H54 (cell line): Measurements from ENCODE around the gene APOC3.

ENCODE experiments used
- DNase-seq: peaks from one replicate; pipeline ENCODE4 v3.0.0; 2011; ENCODE audit warnings: low spot score, mixed read lengths; ENCODE audit not compliant: insufficient read length
- FAIRE-seq: peaks from 3 replicates; lab custom pipeline; 2011; peaks lifted over from hg19 to GRCh38; lab: Jason Lieb, UNC
- POLR2A ChIP-seq: IDR thresholded peaks from 2 replicates; pipeline ENCODE4 v1.6.1; 2011; ENCODE audit warnings: low read depth, mild to moderate bottlenecking, low read length

The APOC3 gene

DNA sequence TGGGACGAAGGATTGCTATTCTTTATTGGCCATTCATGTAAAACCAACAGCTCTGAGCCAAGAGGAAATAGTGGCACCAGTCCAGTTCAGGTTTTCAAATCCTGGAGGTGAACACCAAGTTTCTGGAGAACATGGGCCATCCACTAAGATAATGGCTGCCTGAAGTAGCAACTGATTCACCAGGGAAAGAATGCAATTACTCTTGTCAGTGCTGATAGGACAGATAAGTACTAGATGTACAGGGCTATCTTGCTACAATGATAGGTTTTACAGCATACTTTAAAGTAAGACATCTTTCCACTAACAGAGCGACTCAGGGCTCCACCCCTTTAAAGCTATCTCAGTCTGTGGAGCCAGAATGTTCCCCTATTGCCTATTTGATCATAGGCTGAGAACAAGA, 44.5 kb downstream of the APOC3 start:
- no peak for TF ChIP-seq POLR2A

DNA sequence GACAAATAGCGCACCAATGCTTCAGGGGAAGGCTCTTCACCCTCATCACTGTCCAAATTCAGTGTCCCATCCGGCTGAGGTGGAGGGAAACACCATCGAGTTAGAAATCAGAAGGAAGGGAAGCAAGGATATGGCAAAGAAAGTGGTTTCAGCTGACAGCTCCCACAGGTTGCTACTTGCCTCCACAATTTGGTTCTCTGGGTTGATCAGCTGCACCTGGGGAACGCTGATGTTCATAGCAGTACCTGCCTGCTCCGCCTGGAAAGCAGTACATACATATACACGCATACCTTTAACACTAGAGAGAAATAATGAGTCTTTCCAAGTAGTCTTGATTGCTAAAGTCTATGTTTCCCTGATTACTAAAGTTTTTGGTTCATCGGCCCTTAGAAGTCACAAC, 45.5 kb downstream of the APOC3 start:
- DNase-seq (no peak), FAIRE-seq (no peak)
- TF ChIP-seq POLR2A = no peak

More for the DNA sequence above, 44.5 kb downstream of the APOC3 start:
- DNase-seq (no peak), FAIRE-seq (no peak)

DNA sequence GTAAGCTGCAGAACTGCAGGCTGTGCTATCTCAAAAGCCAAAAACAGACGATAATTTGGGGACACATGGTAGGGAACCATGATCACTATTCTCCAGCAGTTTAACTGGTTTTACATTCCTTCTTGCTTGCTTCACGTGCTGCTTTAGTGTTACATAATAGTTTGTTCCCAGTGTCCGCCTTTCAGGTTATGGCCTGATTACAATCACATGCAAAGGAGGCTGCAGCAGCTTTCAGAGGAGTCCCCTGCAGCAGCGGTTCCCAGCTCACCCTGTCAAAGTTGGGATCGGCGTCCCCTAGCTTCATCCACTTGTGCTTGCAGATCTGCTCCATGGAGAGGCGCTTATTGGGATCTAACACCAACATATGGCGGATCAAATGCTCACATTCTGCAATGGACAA, 46.9 kb downstream of the APOC3 start:
- DNase-seq (no peak), FAIRE-seq (no peak)
- no peak for TF ChIP-seq POLR2A

DNA sequence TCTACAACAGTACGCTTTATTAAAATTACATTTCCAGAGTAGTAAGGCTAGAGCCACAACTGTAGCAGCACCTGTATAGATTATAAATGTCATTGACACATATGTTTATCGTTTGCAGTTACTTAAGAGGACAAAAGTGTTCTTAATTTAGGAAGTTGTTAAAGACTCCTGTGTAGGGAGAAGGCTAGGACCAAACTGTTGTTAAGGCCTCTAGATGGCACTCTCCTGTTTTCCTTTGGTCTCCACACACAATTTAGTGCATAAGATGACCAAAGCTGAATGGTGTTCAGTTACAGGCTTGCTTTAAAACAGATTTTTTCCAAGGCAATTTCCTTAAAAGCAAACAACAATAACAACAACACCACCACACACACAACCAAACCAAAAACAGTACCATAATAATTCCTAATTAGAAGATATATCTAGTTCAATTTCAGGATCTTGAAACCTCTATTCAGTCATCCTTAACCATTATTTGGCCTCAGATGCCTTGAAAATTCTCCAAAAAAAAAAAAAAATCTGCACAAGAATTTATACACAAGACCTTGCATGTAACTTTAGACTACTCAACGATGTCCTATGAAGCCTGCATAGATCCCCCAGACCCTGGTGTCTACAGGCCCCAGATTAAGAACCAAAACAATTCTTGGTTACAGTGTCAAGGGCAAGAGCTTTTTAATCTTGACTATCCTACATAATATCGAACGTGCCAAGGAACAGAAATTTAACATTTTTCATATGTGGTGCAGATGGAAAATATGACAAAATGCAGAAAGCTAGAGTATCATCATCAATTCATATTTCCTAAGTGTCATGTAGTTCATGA, 50.3 kb downstream of the APOC3 start:
- FAIRE-seq = peak; percentile 84
- no peak for TF ChIP-seq POLR2A
- peak; percentile 26 for DNase-seq

DNA sequence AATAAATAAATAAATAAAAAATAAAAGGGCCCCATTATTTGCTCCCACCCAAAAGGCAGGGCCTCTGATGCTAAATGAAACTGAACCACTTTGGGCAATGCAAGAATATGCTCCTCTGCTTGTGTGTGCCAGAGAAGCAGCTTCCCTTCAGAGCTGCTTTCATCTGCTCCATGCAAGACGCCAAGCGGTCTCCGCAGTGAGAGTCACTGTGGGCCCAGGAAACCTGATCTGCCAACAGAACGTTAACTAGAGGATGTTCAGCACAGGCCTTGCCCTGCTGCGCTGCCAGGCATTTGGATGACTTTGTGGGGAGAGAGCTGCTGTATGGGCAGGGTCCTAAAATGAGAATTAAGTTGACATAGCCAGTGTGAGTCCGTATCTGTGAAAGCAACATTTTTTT, 51.4 kb downstream of the APOC3 start:
- DNase-seq = no peak

DNA sequence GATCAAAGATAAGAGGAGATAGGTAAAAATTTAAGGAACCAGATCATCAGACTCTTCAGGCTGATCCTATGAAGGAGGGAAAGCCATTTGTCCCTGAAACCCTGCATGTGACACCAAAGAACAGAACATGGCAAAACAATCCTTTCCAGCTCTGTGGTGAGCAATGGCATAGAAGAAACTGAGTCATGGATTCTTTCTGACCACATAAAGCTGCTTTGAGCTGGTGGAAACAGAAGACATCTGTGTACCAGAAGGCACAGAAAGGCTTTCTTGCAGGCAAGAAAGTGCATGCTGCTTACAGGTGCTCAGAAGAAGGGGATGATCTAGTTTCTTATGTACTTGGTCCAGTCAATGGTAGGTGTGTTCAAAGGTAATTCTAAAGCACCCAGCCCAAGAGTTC, 52.7 kb downstream of the APOC3 start:
- no peak for TF ChIP-seq POLR2A
- DNase-seq (no peak), FAIRE-seq (no peak)

More for the DNA sequence above, 51.4 kb downstream of the APOC3 start:
- FAIRE-seq = no peak
- no peak for TF ChIP-seq POLR2A
